CD4-positive, alpha-beta T cell treated with Interleukin-4 for 4 hours (primary cell): Measurements from ENCODE around the gene PCDH11X.
"Not testable (repeated sequence)": the region's sequence is repeated elsewhere in the genome, so short reads cannot be mapped to it uniquely, and the experiment has no call there.

Experiments used
- DNase-seq: peaks from one replicate; pipeline ENCODE4 v3.0.0-alpha.2; 2020

Gene PCDH11X, protein sequence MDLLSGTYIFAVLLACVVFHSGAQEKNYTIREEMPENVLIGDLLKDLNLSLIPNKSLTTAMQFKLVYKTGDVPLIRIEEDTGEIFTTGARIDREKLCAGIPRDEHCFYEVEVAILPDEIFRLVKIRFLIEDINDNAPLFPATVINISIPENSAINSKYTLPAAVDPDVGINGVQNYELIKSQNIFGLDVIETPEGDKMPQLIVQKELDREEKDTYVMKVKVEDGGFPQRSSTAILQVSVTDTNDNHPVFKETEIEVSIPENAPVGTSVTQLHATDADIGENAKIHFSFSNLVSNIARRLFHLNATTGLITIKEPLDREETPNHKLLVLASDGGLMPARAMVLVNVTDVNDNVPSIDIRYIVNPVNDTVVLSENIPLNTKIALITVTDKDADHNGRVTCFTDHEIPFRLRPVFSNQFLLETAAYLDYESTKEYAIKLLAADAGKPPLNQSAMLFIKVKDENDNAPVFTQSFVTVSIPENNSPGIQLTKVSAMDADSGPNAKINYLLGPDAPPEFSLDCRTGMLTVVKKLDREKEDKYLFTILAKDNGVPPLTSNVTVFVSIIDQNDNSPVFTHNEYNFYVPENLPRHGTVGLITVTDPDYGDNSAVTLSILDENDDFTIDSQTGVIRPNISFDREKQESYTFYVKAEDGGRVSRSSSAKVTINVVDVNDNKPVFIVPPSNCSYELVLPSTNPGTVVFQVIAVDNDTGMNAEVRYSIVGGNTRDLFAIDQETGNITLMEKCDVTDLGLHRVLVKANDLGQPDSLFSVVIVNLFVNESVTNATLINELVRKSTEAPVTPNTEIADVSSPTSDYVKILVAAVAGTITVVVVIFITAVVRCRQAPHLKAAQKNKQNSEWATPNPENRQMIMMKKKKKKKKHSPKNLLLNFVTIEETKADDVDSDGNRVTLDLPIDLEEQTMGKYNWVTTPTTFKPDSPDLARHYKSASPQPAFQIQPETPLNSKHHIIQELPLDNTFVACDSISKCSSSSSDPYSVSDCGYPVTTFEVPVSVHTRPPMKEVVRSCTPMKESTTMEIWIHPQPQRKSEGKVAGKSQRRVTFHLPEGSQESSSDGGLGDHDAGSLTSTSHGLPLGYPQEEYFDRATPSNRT (N-terminal part only)

DNA sequence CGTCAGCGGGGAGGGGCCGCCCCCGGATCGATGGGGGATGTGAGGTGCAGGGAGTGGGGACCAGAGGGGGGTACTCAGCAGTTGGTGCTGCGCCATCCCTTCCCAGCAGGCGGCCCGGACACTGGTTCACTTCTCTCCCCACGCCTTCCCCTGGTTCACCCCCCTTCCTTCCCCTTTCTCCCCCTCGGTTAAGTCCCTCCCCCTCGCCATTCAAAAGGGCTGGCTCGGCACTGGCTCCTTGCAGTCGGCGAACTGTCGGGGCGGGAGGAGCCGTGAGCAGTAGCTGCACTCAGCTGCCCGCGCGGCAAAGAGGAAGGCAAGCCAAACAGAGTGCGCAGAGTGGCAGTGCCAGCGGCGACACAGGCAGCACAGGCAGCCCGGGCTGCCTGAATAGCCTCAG, at the start of gene PCDH11X:
PCDH11X (plus strand) TSS at position 241 of the 400 bp plus-strand sequence. CDS start 56,130 bp downstream, outside the sequence.
- not testable (repeated sequence) for DNase-seq

DNA sequence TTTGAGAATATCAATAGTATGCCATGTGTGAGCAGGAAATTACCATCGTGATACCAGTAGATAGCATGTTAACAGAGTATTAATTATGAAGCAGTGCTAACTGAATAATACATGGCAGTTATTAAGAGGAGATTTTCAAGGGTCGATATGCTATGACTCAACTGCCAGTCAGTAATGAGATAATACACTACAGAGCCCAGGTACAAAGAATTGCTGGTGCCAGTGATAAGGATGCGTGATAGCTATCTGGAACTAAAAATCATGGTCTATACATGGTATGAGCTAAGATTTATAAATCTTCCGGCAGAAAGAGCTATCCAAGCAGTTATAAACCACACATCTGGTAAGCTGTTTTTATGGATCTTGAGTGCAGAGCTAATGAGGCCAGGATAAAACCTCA, 31.7 kb upstream of the PCDH11X start:
- DNase-seq, result not testable (repeated sequence)

DNA sequence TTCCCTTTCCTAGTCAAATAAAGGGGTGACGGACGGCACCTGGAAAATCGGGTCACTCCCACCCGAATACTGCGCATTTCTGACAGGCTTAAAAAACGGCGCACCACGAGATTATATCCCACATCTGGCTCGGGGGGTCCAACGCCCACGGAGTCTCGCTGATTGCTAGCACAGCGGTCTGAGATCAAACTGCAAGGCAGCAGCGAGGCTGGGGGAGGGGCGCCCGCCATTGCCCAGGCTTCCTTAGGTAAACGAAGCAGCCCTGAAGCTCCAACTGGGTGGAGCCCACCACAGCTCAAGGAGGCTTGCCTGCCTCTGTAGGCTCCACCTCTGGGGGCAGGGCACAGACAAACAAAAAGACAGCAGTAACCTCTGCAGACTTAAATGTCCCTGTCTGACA, 26.2 kb upstream of the PCDH11X start:
- DNase-seq, result not testable (repeated sequence)

DNA sequence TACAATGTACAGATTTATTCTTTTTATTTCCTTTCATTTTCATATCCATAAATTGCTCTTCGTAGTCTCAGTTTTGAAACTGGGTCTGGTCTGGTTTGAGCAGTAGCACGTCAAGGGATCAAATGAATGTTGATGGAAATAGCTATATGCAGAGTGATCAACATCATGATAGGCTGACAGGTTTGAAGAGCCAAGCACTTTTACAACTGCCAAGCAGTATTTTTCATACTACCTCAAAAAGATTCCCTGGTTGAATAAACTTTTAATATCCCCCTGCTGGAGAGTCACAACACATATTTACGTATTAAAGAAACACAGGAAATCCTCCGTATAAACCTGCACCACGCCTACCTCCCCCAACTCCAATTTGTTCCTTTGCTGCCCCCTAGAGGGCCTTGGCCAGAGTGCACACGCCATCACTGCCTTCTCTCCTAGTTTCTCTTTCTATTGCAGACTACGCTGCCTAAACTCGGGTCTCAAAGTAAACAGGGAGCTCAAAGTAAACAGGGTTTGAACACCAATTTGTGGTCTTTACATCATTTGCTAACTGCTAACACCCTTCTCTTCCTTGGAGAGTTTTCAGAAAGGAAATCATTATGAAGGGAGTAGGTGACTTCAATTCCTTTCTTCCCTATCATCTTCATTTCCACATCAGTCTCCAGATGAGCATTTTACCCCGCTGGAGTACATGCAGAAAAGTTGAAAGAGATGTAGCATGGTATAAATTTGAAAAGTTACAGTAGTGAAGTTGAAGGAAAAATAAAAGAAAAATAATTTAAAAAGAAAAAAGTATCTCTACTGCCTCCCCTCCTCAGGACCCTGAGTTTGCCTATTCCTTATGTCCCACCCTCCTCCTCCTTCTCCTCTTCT, 8.3 kb upstream of the PCDH11X start:
- not testable (repeated sequence) for DNase-seq

DNA sequence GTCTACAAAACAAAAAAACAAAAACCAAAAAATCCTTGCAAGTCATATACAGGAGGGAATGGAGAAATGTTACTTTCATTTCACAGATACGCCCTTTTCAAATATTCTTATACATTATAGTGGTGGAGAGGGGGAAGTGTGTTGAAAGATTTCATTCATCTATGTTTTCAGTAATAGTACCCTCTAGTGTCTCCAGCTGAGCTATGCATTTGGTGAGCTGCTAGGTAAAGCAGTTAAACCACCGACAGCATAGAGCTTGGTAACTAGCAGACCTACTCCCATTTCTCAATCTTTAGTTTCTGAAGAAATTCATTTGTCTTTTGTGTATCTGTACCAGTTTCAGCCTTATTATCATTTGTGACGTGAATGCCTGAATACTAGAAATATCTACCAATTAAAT, 5.2 kb upstream of the PCDH11X start:
- not testable (repeated sequence) for DNase-seq

DNA sequence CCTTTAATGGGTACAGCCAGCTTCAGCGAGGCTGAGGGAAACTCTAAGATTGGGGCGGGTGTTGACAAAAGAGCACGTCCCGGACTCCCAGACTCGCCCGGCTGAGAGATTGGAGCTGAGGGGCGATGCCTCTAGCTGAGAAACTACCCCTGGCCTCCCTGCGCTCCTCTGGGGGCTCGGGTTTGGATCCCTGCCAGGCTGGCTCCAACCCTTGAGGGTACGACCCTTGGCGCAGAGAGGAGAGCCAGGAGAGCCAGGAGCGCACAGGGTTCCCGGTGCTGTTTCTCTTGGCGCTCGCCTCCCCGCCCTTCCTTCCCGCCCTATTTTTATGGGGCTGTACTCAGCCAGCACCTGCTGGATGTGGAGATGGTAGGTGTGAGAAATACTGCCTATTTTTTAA, 833 bp downstream of the PCDH11X start:
- not testable (repeated sequence) for DNase-seq

DNA sequence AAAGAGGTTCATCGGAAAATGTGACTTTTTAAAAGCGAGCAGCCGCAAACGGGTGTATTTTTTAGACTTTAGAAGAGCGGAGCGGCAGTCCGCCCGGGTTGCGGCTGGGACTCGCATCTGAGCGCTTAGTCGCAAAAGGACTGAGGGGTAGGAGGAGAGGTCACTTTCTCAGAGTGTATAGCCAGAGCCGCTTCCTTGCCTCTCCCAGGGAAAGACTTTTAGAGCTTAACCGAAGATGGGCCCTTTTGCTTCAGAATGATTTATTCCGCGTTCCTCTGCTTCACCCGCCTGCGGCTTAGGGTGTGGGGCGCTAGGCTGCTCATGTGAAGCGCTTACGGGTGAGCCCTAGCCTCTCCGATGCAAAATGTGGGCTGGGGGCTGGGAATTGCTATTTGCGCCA, 1.5 kb downstream of the PCDH11X start:
- not testable (repeated sequence) for DNase-seq

DNA sequence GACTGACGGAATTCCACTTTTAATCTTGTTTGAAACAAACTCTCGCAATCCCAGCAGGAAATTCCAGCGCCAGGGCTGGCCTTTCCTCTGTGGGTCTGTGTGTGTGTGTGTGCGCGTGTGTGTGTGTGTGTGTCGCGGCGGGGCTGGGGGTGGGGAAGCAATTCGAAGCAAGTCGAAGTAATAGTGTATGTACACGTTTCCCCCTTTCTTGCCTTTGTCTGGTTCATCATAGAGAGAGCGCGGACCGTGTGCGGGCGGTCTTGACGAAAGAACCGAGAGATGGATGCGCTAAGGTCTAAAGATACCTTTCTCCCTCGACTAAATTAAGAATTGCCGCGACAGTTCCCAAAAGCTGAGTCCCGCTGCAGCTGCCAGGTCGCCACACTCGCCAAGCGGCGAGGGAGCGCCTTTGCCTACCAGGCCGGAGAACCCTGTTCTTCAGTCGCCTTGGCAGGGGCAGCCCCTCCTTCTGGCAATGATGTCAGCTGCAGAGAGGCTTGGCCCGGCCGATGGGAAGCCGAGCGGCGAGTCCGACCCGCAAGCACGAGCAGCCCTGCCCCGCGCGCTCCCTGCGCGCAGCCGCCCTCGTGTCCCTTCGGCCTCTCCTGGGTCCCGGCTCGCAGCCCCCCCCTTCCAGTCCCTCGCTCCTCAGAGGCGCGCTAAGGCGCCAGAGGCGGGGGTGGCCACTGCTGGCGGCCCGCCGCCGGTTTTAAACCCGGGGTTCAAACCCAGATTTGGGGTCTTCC, 2.6 kb downstream of the PCDH11X start:
- not testable (repeated sequence) for DNase-seq

DNA sequence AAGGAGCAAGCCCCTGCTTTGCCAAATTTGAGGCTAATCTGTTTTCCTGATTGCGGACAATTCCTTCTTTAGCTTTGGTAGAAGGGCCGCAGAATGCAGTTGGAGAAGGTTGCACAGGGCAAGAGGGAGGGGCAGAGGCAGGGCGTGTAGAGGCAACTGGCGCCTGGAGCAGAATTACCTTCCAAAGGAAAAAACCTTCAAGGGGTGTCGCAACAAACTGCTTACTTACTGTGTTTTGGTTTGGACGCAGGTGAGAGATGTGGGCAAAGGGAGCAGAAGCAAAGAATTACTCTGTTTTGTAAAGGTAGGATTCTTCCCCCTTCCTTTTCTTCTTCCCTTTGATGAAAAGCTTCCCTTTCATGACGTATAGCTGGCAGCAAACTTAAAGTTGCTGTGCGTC, 3.6 kb downstream of the PCDH11X start:
- DNase-seq, result not testable (repeated sequence)

DNA sequence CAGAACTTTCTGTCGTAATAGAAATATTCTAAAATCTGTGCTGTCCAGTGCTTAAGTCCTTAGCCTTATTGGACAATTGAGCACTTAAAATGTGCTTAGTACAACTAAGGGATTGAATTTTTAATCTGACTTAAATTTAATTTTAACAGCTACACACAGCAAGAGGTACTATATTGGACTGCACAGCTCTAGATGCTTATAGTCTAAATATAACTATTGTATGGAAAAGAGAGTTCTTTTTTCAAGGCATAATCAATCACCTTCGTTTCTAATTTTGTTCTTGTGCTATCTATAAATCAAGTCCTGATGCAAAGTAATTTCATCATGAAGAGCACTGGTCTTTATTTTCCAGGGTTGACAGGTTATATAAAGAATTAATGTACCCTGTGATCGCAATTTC, 38.4 kb downstream of the PCDH11X start:
- DNase-seq, result not testable (repeated sequence)

DNA sequence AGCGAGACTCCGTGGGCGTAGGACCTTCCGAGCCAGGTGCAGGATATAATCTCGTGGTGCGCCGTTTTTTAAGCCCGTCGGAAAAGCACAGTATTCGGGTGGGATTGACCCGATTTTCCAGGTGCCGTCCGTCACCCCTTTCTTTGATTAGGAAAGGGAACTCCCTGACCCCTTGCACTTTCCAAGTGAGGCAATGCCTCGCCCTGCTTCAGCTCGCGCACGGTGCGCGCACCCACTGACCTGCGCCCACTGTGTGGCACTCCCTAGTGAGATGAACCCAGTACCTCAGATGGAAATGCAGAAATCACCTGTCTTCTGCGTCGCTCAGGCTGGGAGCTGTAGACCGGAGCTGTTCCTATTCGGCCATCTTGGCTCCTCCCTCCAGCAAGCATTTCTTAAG, 46.1 kb downstream of the PCDH11X start:
- not testable (repeated sequence) for DNase-seq
